H1 (cell line): ENCODE data around the gene GMCL2. TPM values are rescaled to one million over a fixed set of nuclear protein-coding genes. Genes with fewer than 3 reads are reported as not detected.
A peak's percentile ranks its signal among the peaks of the same experiment; 100 is the strongest.

Source experiments
- CTCF ChIA-PET: fragments of 300-600 bp; sonication (Branson Sonifier 250); formaldehyde crosslinking; loops from one replicate; lab custom pipeline; 2021; ENCODE audit not compliant: partially characterized antibody; lab: Charles Lee
- POLR2A ChIA-PET: fragments of 300-600 bp; sonication (Branson Sonifier 250); formaldehyde crosslinking; loops from one replicate; lab custom pipeline; 2021; ENCODE audit warnings: inconsistent platforms; ENCODE audit not compliant: partially characterized antibody; lab: Charles Lee
- DNase-seq, 2 experiments: peaks; one replicate each; pipeline versions ENCODE4 v3.0.0 to v3.0.0-alpha.2; 2010 to 2022; ENCODE audit warnings: low spot score in 2 of 2, low read depth in 1 of 2, mixed read lengths in 1 of 2
- FAIRE-seq: peaks from 2 replicates; lab custom pipeline; 2011; peaks lifted over from hg19 to GRCh38; lab: Jason Lieb, UNC
- H2AFZ ChIP-seq: 2 replicates; pipeline ENCODE4 v1.8.1; 2012; ENCODE audit warnings: low read length, inconsistent platforms
- H2AK5ac ChIP-seq: 2 replicates; pipeline ENCODE4 v1.6.1; 2013; ENCODE audit warnings: low read depth, low read length
- H2BK120ac ChIP-seq: replicated peaks from 2 replicates; pipeline ENCODE3; 2013; ENCODE audit warnings: low read depth, low read length, inconsistent platforms
- H2BK12ac ChIP-seq: 2 replicates; pipeline ENCODE4 v1.6.1; 2013; ENCODE audit warnings: low read depth, low read length
- H2BK15ac ChIP-seq: 2 replicates; pipeline ENCODE4 v1.6.1; 2013; ENCODE audit warnings: low read length
- H2BK20ac ChIP-seq: 2 replicates; pipeline ENCODE4 v1.6.1; 2013; ENCODE audit warnings: low read length
- H2BK5ac ChIP-seq: 2 replicates; pipeline ENCODE4 v1.6.1; 2013; ENCODE audit warnings: low read depth, low read length
- H3K14ac ChIP-seq: 2 replicates; pipeline ENCODE4 v1.6.1; 2013; ENCODE audit warnings: inconsistent platforms; ENCODE audit not compliant: insufficient read length
- H3K18ac ChIP-seq: 2 replicates; pipeline ENCODE4 v1.6.1; 2013; ENCODE audit warnings: low read length; ENCODE audit errors: extremely low read depth
- H3K23ac ChIP-seq: 2 replicates; pipeline ENCODE4 v1.6.1; 2013; ENCODE audit warnings: inconsistent platforms; ENCODE audit not compliant: insufficient read length
- H3K23me2 ChIP-seq: 2 replicates; pipeline ENCODE4 v1.6.1; 2013; ENCODE audit warnings: low read depth, low read length
- H3K27ac ChIP-seq: 2 replicates; pipeline ENCODE4 v1.6.1; 2011; ENCODE audit warnings: low read depth, low read length, inconsistent platforms
- H3K27me3 ChIP-seq, 4 experiments: replicated peaks in 1 of 4; 1 replicate in 1 of 4; 2 replicates in 3 of 4; pipeline versions ENCODE4 v1.6.1 to v1.8.1; 2011 to 2013; ENCODE audit warnings: low read length in 3 of 4, mild to moderate bottlenecking in 3 of 4, inconsistent platforms in 2 of 4, mixed read lengths in 2 of 4, moderate library complexity in 1 of 4; ENCODE audit not compliant: control insufficient read depth in 3 of 4, insufficient read depth in 3 of 4; ENCODE audit errors: extremely low read depth in 1 of 4
- H3K36me3 ChIP-seq, 4 experiments: 2 replicates each; pipeline versions ENCODE4 v1.6.1 to v1.8.1; 2011 to 2013; ENCODE audit warnings: mild to moderate bottlenecking in 4 of 4, low read length in 3 of 4, moderate library complexity in 2 of 4, control low read depth in 1 of 4, inconsistent platforms in 1 of 4; ENCODE audit not compliant: insufficient read depth in 4 of 4, control insufficient read depth in 2 of 4
- H3K4ac ChIP-seq: replicated peaks from 2 replicates; pipeline ENCODE3; 2013; ENCODE audit warnings: low read length, low read depth, mixed read lengths, inconsistent platforms; ENCODE audit not compliant: insufficient read length
- H3K4me1 ChIP-seq, 4 experiments: replicated peaks in 1 of 4; 1 replicate in 1 of 4; 2 replicates in 3 of 4; pipeline versions ENCODE4 v1.6.1 to v1.8.1; 2011 to 2013; ENCODE audit warnings: low read length in 3 of 4, inconsistent platforms in 2 of 4, mixed read lengths in 1 of 4; ENCODE audit not compliant: insufficient read depth in 4 of 4, control insufficient read depth in 3 of 4
- H3K4me2 ChIP-seq, 2 experiments: 2 replicates each; pipeline versions ENCODE4 v1.6.1 to v1.8.1; 2011 to 2013; ENCODE audit warnings: low read depth in 2 of 2, low read length in 2 of 2, control low read depth in 1 of 2, inconsistent platforms in 1 of 2, mild to moderate bottlenecking in 1 of 2; ENCODE audit not compliant: insufficient read depth in 1 of 2
- H3K4me3 ChIP-seq, 4 experiments: fragments of 200-600, 300-600 bp in 1 of 4; sonication (generic), shearing (Covaris generic), sonication (Bioruptor Twin) in 1 of 4; 2 replicates each; pipeline versions ENCODE4 v1.5.1 to v1.8.1; 2011 to 2016; ENCODE audit warnings: low read length in 4 of 4, low read depth in 3 of 4, control low read depth in 2 of 4, inconsistent platforms in 2 of 4, mild to moderate bottlenecking in 2 of 4, mixed read lengths in 1 of 4, moderate library complexity in 1 of 4; ENCODE audit not compliant: insufficient read depth in 2 of 4; ENCODE audit errors: extremely low read depth in 1 of 4
- H3K56ac ChIP-seq: replicated peaks from 2 replicates; pipeline ENCODE3; 2013; ENCODE audit warnings: low read depth, mild to moderate bottlenecking, mixed read lengths, low read length, inconsistent platforms; ENCODE audit not compliant: insufficient read length
- H3K79me1 ChIP-seq: 2 replicates; pipeline ENCODE4 v1.6.1; 2013; ENCODE audit warnings: low read depth, low read length, control low read depth
- H3K79me2 ChIP-seq, 2 experiments: 2 replicates each; pipeline versions ENCODE4 v1.6.1 to v1.8.1; 2012 to 2013; ENCODE audit warnings: low read length in 2 of 2, mild to moderate bottlenecking in 2 of 2, inconsistent platforms in 1 of 2; ENCODE audit not compliant: insufficient read depth in 2 of 2, control insufficient read depth in 1 of 2
- H3K9ac ChIP-seq, 4 experiments: replicated peaks in 1 of 4; 1 replicate in 1 of 4; 2 replicates in 3 of 4; pipeline versions ENCODE4 v1.6.1 to v1.8.1; 2011 to 2013; ENCODE audit warnings: low read depth in 3 of 4, low read length in 3 of 4, control low read depth in 2 of 4, mild to moderate bottlenecking in 2 of 4, moderate library complexity in 2 of 4, inconsistent platforms in 1 of 4; ENCODE audit errors: extremely low read depth in 1 of 4
- H3K9me3 ChIP-seq, 2 experiments: 2 replicates each; pipeline versions ENCODE4 v1.6.1 to v1.8.1; 2012 to 2013; ENCODE audit warnings: mild to moderate bottlenecking in 2 of 2, moderate library complexity in 2 of 2, control low read depth in 1 of 2, inconsistent platforms in 1 of 2, low read depth in 1 of 2, low read length in 1 of 2, mixed read lengths in 1 of 2; ENCODE audit not compliant: insufficient read depth in 2 of 2
- H4K20me1 ChIP-seq, 2 experiments: replicated peaks in 1 of 2; 2 replicates each; pipeline versions ENCODE3 to v1.8.1; 2011 to 2013; ENCODE audit warnings: inconsistent platforms in 2 of 2, low read length in 2 of 2, mild to moderate bottlenecking in 1 of 2; ENCODE audit not compliant: insufficient read depth in 2 of 2, control insufficient read depth in 1 of 2
- H4K5ac ChIP-seq: 2 replicates; pipeline ENCODE4 v1.6.1; 2013; ENCODE audit warnings: low read length, low read depth, mixed read lengths, inconsistent platforms; ENCODE audit not compliant: insufficient read length
- H4K8ac ChIP-seq: 2 replicates; pipeline ENCODE4 v1.8.0; 2013; ENCODE audit warnings: mild to moderate bottlenecking, moderate library complexity, low read length, inconsistent platforms; ENCODE audit not compliant: insufficient read depth; ENCODE audit errors: extremely low read depth
- H4K91ac ChIP-seq: replicated peaks from 2 replicates; pipeline ENCODE3; 2013; ENCODE audit warnings: low read length, mixed read lengths, inconsistent platforms; ENCODE audit not compliant: insufficient read length
- PHF8 ChIP-seq: fragments of 200-600 bp; sonication (generic); conservative IDR thresholded peaks from 2 replicates; pipeline ENCODE4 v1.7.1; 2012; ENCODE audit warnings: low read depth, mild to moderate bottlenecking, inconsistent platforms, low read length, moderate library complexity
- POLR2A ChIP-seq, 2 experiments: IDR thresholded peaks; 1 replicate in 1 of 2; 2 replicates in 1 of 2; pipeline ENCODE4 v1.6.1; 2011; ENCODE audit warnings: low read depth in 2 of 2, low read length in 2 of 2, mild to moderate bottlenecking in 2 of 2; ENCODE audit errors: control extremely low read depth in 1 of 2
- POLR2AphosphoS5 ChIP-seq: IDR thresholded peaks from 2 replicates; pipeline ENCODE4 v1.6.1; 2011; ENCODE audit warnings: low read depth, low read length
- SIRT6 ChIP-seq: IDR thresholded peaks from one replicate; pipeline ENCODE4 v1.7.1; 2012; ENCODE audit warnings: low read length, inconsistent platforms
- SP4 ChIP-seq: IDR thresholded peaks from 2 replicates; pipeline ENCODE4 v1.6.1; 2012; ENCODE audit warnings: low read length, inconsistent platforms
- WGBS, 2 experiments: shearing (Covaris generic) in 1 of 2; methylation state at CpG; one replicate each; pipeline versions ENCODE4 v1.1.6 to v1.1.7; 2013 to 2015; ENCODE audit warnings: low lambda C conversion rate in 2 of 2, mixed read lengths in 2 of 2, inconsistent platforms in 1 of 2, low coverage in 1 of 2, missing lambda C conversion rate in 1 of 2; ENCODE audit not compliant: insufficient replicate concordance in 2 of 2, insufficient coverage in 1 of 2, insufficient read length in 1 of 2; ENCODE audit errors: extremely low coverage in 1 of 2, missing lambda C conversion rate in 1 of 2; 5-methylcytosine and 5-hydroxymethylcytosine counted together
- polyA plus RNA-seq, 7 experiments: library from polyadenylated mRNA; depleted of rRNA in 3 of 7; stranded (reverse) in 5 of 7; unstranded in 2 of 7; fragments of >200 nt in 5 of 7; fragments of 200-250 nt in 2 of 7; gene quantifications; 1 replicate in 5 of 7; 2 replicates in 1 of 7; 4 replicates in 1 of 7; pipeline versions ENCODE4 v1.2.1 to v1.2.3, GENCODE V29; 2011 to 2013; ENCODE audit warnings: missing spikeins in 2 of 7, mixed read lengths in 2 of 7
- total RNA-seq: library from RNA; stranded (reverse); fragmentation: NEBNext Ultra II Directional; extraction: Animal tissue kit (Norgen Biotek cat#: 25700); gene quantifications from 2 replicates; pipeline ENCODE4 v1.2.1, GENCODE V29; 2021

GMCL2 gene
- total and polyA plus RNA-seq, 2 of the 8 experiments (the other 6 are each of a cell fraction or from before 2014, with no cell fraction given) = 0.13 TPM; not detected in 1

GRCh38 chr5:178211095-178212048, 24.2 kb upstream of the GMCL2 start:
- Histone ChIP-seq H3K27me3 (no peaks in the 10 kb centered on the region), H4K5ac (no peak overlapping the region), H2BK120ac (no peak overlapping the region), H3K4me1 (peaks cover 0 to 4% (median 2%) of the 10 kb centered on the region in 4 experiments; a peak in 4 of 7 replicates), H2AFZ (no peak overlapping the region), H3K79me1 (peaks cover 20% of the 10 kb centered on the region), H4K91ac (no peak overlapping the region), H2BK20ac (no peak overlapping the region), H3K4ac (no peak overlapping the region), H2BK12ac (no peak overlapping the region), H3K27ac (no peak overlapping the region), H2BK15ac (no peak overlapping the region), H3K9ac (no peak overlapping the region), H2BK5ac (no peak overlapping the region), H3K4me2 (no peak overlapping the region), H3K4me3 (no peak overlapping the region), H4K8ac (no peak overlapping the region; the same call in 1 of the 2 replicates), H3K79me2 (peaks cover 7 to 28% of the 10 kb centered on the region in 2 experiments), H3K56ac (no peak overlapping the region), H3K9me3 (no peaks in the 10 kb centered on the region), H3K36me3 (peaks cover 52 to 99% (median 71%) of the 10 kb centered on the region in 4 experiments), H3K18ac (no peak overlapping the region), H2AK5ac (no peak overlapping the region), H3K14ac (no peak overlapping the region), H3K23me2 (no peaks in the 10 kb centered on the region; the same call in 1 of the 2 replicates), H4K20me1 (peaks cover 49 to 55% of the 10 kb centered on the region in 2 experiments), H3K23ac (no peak overlapping the region)
- ChIA-PET CTCF (interaction anchor here (0.6 to 1.3 kb wide), 6 partner anchors 11 to 673 kb away, joined by 3 to 4 read pairs (median 4); no protein-coding TSS in a partner anchor), POLR2A (interaction anchor here (0.8 to 31.3 kb wide), 8 partner anchors 7 to 155 kb away, joined by 3 to 985 read pairs (median 5); partner anchors contain the start of genes GMCL2, HNRNPAB, NHP2 and PHYKPL)
- FAIRE-seq = no peak
- WGBS, 2 experiments = 87% methylated on average over 8 of the region's 8 CpGs; no CpG with 5 or more reads in 1 of the 2 experiments
- DNase-seq = no peak
- TF ChIP-seq POLR2A (IDR thresholded peaks at IDR 0.05; ENCODE audit: control extremely low read depth in 1 of 2, low read depth in 2 of 2, low read length in 2 of 2) (peak; percentile 80 to 81; a peak in 2 of 3 replicates), PHF8 (no peak), SP4 (peak; percentile 51; the same call in 1 of the 2 replicates), SIRT6 (peak; percentile 67), POLR2AphosphoS5 (peak; percentile 85)
